Measurements from ENCODE around the gene PUDP.

Gene PUDP

GRCh38 chrX:7091923-7092322, 56.0 kb downstream of the PUDP start:
- no peak for TF ChIP-seq CTCF (IDR thresholded peaks at IDR 0.05; ENCODE audit: control insufficient read depth, insufficient read depth, low read depth, low read length, missing control alignments)
- DNase-seq (ENCODE audit: low read depth), result no peak
- H3K4me3 ChIP-seq (ENCODE audit: control insufficient read depth, low read depth, low read length), result no peak overlapping the region

GRCh38 chrX:7090641-7091040, 57.3 kb downstream of the PUDP start:
- DNase-seq (ENCODE audit: low read depth), result no peak
- H3K4me3 ChIP-seq (ENCODE audit: control insufficient read depth, low read depth, low read length), result no peak overlapping the region
- TF ChIP-seq CTCF (IDR thresholded peaks at IDR 0.05; ENCODE audit: control insufficient read depth, insufficient read depth, low read depth, low read length, missing control alignments), result no peak

- TF ChIP-seq CTCF (IDR thresholded peaks at IDR 0.05; ENCODE audit: control insufficient read depth, insufficient read depth, low read depth, low read length, missing control alignments), result peak; percentile 6
- H3K4me3 ChIP-seq (ENCODE audit: control insufficient read depth, low read depth, low read length), result no peak overlapping the region
- DNase-seq (ENCODE audit: low read depth), result no peak
Measured at GRCh38 chrX:7088968-7089615, 58.9 kb downstream of the PUDP start.

- no peak overlapping the region for H3K4me3 ChIP-seq (ENCODE audit: control insufficient read depth, low read depth, low read length)
- no peak for TF ChIP-seq CTCF (IDR thresholded peaks at IDR 0.05; ENCODE audit: control insufficient read depth, insufficient read depth, low read depth, low read length, missing control alignments)
- no peak for DNase-seq (ENCODE audit: low read depth)
Measured at GRCh38 chrX:7086384-7086783, 61.6 kb downstream of the PUDP start.

DNA sequence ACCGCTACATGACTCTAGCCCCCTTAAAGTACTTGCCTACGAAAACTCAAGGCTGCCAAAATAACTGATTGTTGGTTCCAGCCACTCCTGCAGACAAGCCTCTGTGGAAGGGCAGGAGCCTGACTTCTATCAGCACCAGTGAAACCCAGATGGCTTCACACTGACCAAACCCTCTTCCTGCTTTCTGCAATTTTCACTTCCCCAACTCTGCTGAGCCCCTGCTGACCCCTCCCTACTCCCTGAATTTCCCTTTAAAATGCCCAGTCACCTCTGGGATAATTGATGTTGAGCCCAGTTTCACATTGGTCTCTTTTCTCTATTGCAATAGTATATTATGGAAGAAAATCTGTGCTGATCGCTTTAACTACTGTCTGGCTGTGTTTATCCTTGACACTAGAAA, 62.1 kb downstream of the PUDP start:
- DNase-seq (ENCODE audit: low read depth), result no peak
- H3K4me3 ChIP-seq (ENCODE audit: control insufficient read depth, low read depth, low read length), result no peak overlapping the region
- no peak for TF ChIP-seq CTCF (IDR thresholded peaks at IDR 0.05; ENCODE audit: control insufficient read depth, insufficient read depth, low read depth, low read length, missing control alignments)

DNA sequence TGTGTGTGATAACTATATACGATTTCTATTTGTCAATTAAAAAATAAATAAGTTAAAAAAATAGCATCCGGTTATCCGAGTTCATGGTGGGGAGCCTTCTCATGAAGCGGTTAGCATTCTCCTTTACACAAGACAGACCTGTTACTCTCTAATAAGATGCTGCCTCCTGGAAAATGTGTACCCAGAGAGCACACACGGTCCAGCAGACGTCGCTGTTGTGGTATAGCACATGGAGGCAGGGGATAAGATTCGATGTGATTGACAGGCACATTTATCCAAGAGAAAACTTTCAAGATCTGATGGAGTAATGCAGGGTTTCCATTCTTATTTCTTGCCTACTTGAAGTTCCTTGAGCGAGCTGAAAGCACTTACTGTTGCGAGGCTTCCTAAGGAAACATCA, 63.1 kb downstream of the PUDP start:
- no peak for TF ChIP-seq CTCF (IDR thresholded peaks at IDR 0.05; ENCODE audit: control insufficient read depth, insufficient read depth, low read depth, low read length, missing control alignments)
- DNase-seq (ENCODE audit: low read depth), result no peak
- no peak overlapping the region for H3K4me3 ChIP-seq (ENCODE audit: control insufficient read depth, low read depth, low read length)
